Measurements from ENCODE around the gene MAP7D3.
"Not testable (repeated sequence)": the region's sequence is repeated elsewhere in the genome, so short reads cannot be mapped to it uniquely, and the experiment has no call there.

MAP7D3 gene

GRCh38 chrX:136182414-136182813, 68.8 kb downstream of the MAP7D3 start:
- no peak for DNase-seq (ENCODE audit: low read depth)

- DNase-seq (ENCODE audit: low read depth) = no peak
Observed at GRCh38 chrX:136179133-136179532, 72.1 kb downstream of the MAP7D3 start.

GRCh38 chrX:136176399-136176825, 74.8 kb downstream of the MAP7D3 start:
- no peak for DNase-seq (ENCODE audit: low read depth)

- DNase-seq (ENCODE audit: low read depth) = no peak
Observed at GRCh38 chrX:136171420-136171819, 79.8 kb downstream of the MAP7D3 start.

GRCh38 chrX:136170139-136170800, 80.9 kb downstream of the MAP7D3 start:
- DNase-seq (ENCODE audit: low read depth) = no peak

- no peak for DNase-seq (ENCODE audit: low read depth)
Observed at GRCh38 chrX:136168929-136169735, 82.1 kb downstream of the MAP7D3 start.

- DNase-seq (ENCODE audit: low read depth) = not testable (repeated sequence)
Observed at GRCh38 chrX:136167989-136168388, 83.2 kb downstream of the MAP7D3 start.

GRCh38 chrX:136166221-136166855, 84.9 kb downstream of the MAP7D3 start:
- no peak for DNase-seq (ENCODE audit: low read depth)

- no peak for DNase-seq (ENCODE audit: low read depth)
Observed at GRCh38 chrX:136165406-136165805, 85.8 kb downstream of the MAP7D3 start.

GRCh38 chrX:136163689-136164088, 87.5 kb downstream of the MAP7D3 start:
- no peak for DNase-seq (ENCODE audit: low read depth)
